Endothelial cell of umbilical vein (primary cell): Measurements from ENCODE around the gene ACTN1.

Experiments
- MAX ChIP-seq: IDR thresholded peaks from 2 replicates; pipeline ENCODE4 v1.6.1; 2011; ENCODE audit not compliant: insufficient read depth, insufficient read length
- POLR2A ChIP-seq: IDR thresholded peaks from 2 replicates; pipeline ENCODE4 v1.6.1; 2012; ENCODE audit warnings: low read depth, mild to moderate bottlenecking, control low read depth, low read length

- TF ChIP-seq POLR2A: no peak
- no peak for TF ChIP-seq MAX
These were observed 51.0 kb downstream of the ACTN1 start for GRCh38 chr14:68927956-68928675.
